Endothelial cell of umbilical vein (primary cell): Measurements from ENCODE around the gene ZNF687. TPM values are rescaled to one million over a fixed set of nuclear protein-coding genes. Genes with fewer than 3 reads are reported as not detected.

ENCODE experiments used
- BruUV-seq: library from RNA; stranded (reverse); fragments of 400-500 nt; replicated peaks from 2 replicates; lab custom pipeline; 2021; lab: Mats Ljungman, UMichigan
- CTCF ChIA-PET: fragments of 300-600, 350-600 bp; sonication (Branson Sonifier 250); formaldehyde crosslinking; loops from one replicate; lab custom pipeline; 2021; ENCODE audit warnings: antibody characterized with exemption, inconsistent platforms; lab: Charles Lee
- POLR2A ChIA-PET: fragments of 300-600, 350-600 bp; sonication (Branson Sonifier 250); formaldehyde crosslinking; loops from one replicate; lab custom pipeline; 2021; ENCODE audit warnings: antibody characterized with exemption, inconsistent platforms; lab: Charles Lee
- DNase-seq: peaks from one replicate; pipeline ENCODE4 v3.0.0-alpha.2; 2011; ENCODE audit warnings: low read depth, low spot score
- FAIRE-seq: peaks from 2 replicates; lab custom pipeline; 2011; peaks lifted over from hg19 to GRCh38; lab: Jason Lieb, UNC
- H2AFZ ChIP-seq: 2 replicates; pipeline ENCODE4 v1.6.0; 2012; ENCODE audit warnings: low read depth, low read length, control low read depth, inconsistent platforms
- H3K27ac ChIP-seq: 2 replicates; pipeline ENCODE4 v1.5.1; 2011; ENCODE audit warnings: low read depth, mild to moderate bottlenecking, control low read depth, low read length, moderate library complexity; ENCODE audit not compliant: insufficient read depth
- H3K27me3 ChIP-seq, 2 experiments: 2 replicates each; pipeline versions ENCODE4 v1.6.0 to v1.6.1; 2011; ENCODE audit warnings: low read length in 2 of 2, mixed read lengths in 1 of 2; ENCODE audit not compliant: control insufficient read depth in 2 of 2, insufficient read depth in 2 of 2
- H3K36me3 ChIP-seq, 2 experiments: 2 replicates in 1 of 2; 3 replicates in 1 of 2; pipeline ENCODE4 v1.5.1; 2011; ENCODE audit warnings: low read length in 2 of 2, mild to moderate bottlenecking in 1 of 2, moderate library complexity in 1 of 2; ENCODE audit not compliant: control insufficient read depth in 2 of 2, insufficient read depth in 2 of 2; ENCODE audit errors: extremely low read depth in 1 of 2
- H3K4me1 ChIP-seq: 3 replicates; pipeline ENCODE4 v1.5.1; 2011; ENCODE audit warnings: mild to moderate bottlenecking, low read length; ENCODE audit not compliant: control insufficient read depth, insufficient read depth; ENCODE audit errors: extremely low read depth
- H3K4me2 ChIP-seq: 2 replicates; pipeline ENCODE4 v1.6.1; 2011; ENCODE audit warnings: low read length, control low read depth, mixed read lengths; ENCODE audit not compliant: insufficient read depth
- H3K4me3 ChIP-seq, 3 experiments: fragments of 200-600 bp in 1 of 3; sonication (generic), shearing (Covaris generic) in 1 of 3; replicated peaks in 1 of 3; 2 replicates each; pipeline ENCODE4 v1.5.1; 2011 to 2016; ENCODE audit warnings: control low read depth in 3 of 3, low read length in 3 of 3, mild to moderate bottlenecking in 2 of 3, inconsistent platforms in 1 of 3, low read depth in 1 of 3, moderate library complexity in 1 of 3; ENCODE audit not compliant: insufficient read depth in 1 of 3
- H3K79me2 ChIP-seq: 2 replicates; pipeline ENCODE4 v1.6.0; 2012; ENCODE audit warnings: low read length, inconsistent platforms; ENCODE audit not compliant: control insufficient read depth, insufficient read depth
- H3K9ac ChIP-seq: replicated peaks from 2 replicates; pipeline ENCODE3; 2011; ENCODE audit warnings: low read length, control low read depth; ENCODE audit not compliant: insufficient read depth; ENCODE audit errors: extremely low read depth
- H3K9me1 ChIP-seq: replicated peaks from 3 replicates; pipeline ENCODE4 v1.6.0; 2011; ENCODE audit warnings: mild to moderate bottlenecking, low read length; ENCODE audit not compliant: control insufficient read depth, insufficient read depth; ENCODE audit errors: extremely low read depth
- H3K9me3 ChIP-seq: replicated peaks from 2 replicates; pipeline ENCODE4 v1.5.1; 2012; ENCODE audit warnings: low read length, inconsistent platforms; ENCODE audit not compliant: control insufficient read depth, insufficient read depth
- H4K20me1 ChIP-seq: replicated peaks from 2 replicates; pipeline ENCODE3; 2011; ENCODE audit warnings: mild to moderate bottlenecking, low read length; ENCODE audit not compliant: control insufficient read depth, insufficient read depth; ENCODE audit errors: extremely low read depth
- FOS ChIP-seq: IDR thresholded peaks from 2 replicates; pipeline ENCODE4 v1.6.1; 2011; ENCODE audit warnings: mild to moderate bottlenecking, low read length, moderate library complexity, borderline replicate concordance; ENCODE audit not compliant: insufficient read depth
- dilution Hi-C: fragments of 300-500 bp; cut with MboI; formaldehyde crosslinking; loops from one replicate; pipeline ENCODE4 v1.15.0; 2019; ENCODE audit warnings: low sequenced_read_pairs; ENCODE audit not compliant: extremely low pct_ligation_motif_present
- intact Hi-C: fragments of 100-400 bp; cut with micrococcal nuclease; formaldehyde crosslinking; loops from one replicate; pipeline ENCODE4 v1.10.0; 2022
- polyA plus RNA-seq, 4 experiments: library from polyadenylated mRNA; depleted of rRNA in 3 of 4; stranded (reverse) in 3 of 4; unstranded in 1 of 4; fragments of >200 nt; gene quantifications; 2 replicates each; pipeline versions ENCODE4 v1.2.1 to v1.2.3, GENCODE V29; 2011 to 2012; ENCODE audit warnings: missing spikeins in 1 of 4
- small RNA-seq: library from RNA; depleted of rRNA; stranded (forward); fragments of <200 nt; gene quantifications from one replicate; pipeline ENCODE3, GENCODE V24; 2012; ENCODE audit warnings: low replicate concordance, low read depth; ENCODE audit not compliant: insufficient read depth, insufficient read length
- total RNA-seq: library from RNA; stranded (reverse); gene quantifications from 2 replicates; pipeline ENCODE4 v1.2.3, GENCODE V29; 2021
- TF ChIP-seq, protein P1 (sequence below), 2 donors: IDR thresholded peaks; 1 replicate in 1 of 2; 2 replicates in 1 of 2; pipeline ENCODE4 v1.5.1; 2011; ENCODE audit warnings: low read length in 2 of 2, mild to moderate bottlenecking in 2 of 2, moderate library complexity in 2 of 2, control low read depth in 1 of 2, inconsistent platforms in 1 of 2, low read depth in 1 of 2; ENCODE audit not compliant: insufficient read depth in 1 of 2; ENCODE audit errors: extremely low read depth in 1 of 2

ZNF687 gene
- total and polyA plus RNA-seq, 2 donors (not counting 3 experiments of a cell fraction or from before 2014, with no cell fraction given), result 17.9 to 20.1 TPM

DNA sequence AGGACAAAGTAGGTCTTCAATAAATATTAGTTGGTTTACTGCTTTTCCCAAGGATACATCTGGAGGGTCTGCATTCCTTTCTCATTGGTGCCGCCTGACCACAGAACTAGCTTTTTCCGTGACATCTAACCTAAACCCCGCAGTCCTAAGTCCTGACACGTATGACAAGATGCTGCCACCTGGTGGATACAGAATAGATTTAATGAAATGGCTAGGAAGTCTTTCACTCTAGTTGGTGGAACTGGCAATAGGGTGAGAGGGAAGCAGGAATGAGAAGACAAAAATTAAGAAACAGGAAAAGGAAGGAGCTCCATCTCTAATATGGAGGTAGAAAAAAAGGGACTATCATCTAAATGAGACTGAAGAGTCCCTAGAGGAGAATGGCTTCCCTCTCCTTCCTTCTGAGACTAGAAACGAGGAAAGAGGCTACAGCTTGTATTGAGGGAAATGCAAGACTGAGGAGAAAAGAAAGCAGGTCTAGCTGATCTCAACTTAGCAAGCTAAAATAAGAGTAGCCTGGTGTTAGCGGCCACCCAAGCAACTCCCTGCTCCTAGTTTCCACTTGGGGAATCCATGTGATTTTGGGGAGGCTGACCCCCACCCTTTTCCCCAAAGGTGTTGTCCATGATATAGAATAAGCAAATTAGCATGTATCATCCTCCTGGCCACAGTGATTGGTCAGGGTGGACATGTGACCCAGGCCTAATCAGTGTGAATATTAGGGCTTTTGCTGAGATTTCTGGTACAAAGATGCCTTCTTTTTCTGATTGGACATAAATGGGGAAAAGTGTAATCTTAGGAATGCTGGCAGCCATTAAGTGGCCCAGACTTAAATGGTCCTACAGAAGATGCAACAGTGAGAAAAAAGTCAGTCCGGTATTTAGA lies 59.0 kb downstream of the ZNF687 start:
- H3K79me2 ChIP-seq, result peaks cover 4% of the 10 kb centered on the region
- dilution Hi-C loops, result no loop called here
- H3K4me1 ChIP-seq, result peaks cover 8% of the 10 kb centered on the region
- FAIRE-seq (peak; percentile 95), DNase-seq (peak; percentile 81)
- no peak overlapping the region for H3K4me3 ChIP-seq
- H3K9me3 ChIP-seq, result no peaks in the 10 kb centered on the region
- no peaks in the 10 kb centered on the region for H3K9me1 ChIP-seq
- no peaks in the 10 kb centered on the region for H4K20me1 ChIP-seq
- no TSS peak for BruUV-seq
- H3K27ac ChIP-seq, result no peak overlapping the region
- H3K27me3 ChIP-seq, result no peaks in the 10 kb centered on the region
- H3K9ac ChIP-seq, result no peak overlapping the region
- ChIA-PET POLR2A (interaction anchor here (0.6 to 1.3 kb wide), 2 partner anchors 40 to 174 kb away, joined by 4 to 6 read pairs; no protein-coding TSS in a partner anchor), CTCF (interaction anchor here (0.5 to 14.4 kb wide), 44 partner anchors 9 to 393 kb away, joined by 3 to 674 read pairs (median 5); partner anchors contain the start of genes PI4KB, PSMB4, SELENBP1 and VPS72)
- intact Hi-C loops, result loop anchor here (1.0 to 10.0 kb wide), 5 partner anchors 14 to 236 kb away; partner anchors contain the start of gene PI4KB
- H3K36me3 ChIP-seq, result peaks cover 3 to 16% of the 10 kb centered on the region in 2 experiments
- H3K4me2 ChIP-seq, result no peak overlapping the region
- TF ChIP-seq FOS, result no peak
- TF ChIP-seq, protein P1, sequence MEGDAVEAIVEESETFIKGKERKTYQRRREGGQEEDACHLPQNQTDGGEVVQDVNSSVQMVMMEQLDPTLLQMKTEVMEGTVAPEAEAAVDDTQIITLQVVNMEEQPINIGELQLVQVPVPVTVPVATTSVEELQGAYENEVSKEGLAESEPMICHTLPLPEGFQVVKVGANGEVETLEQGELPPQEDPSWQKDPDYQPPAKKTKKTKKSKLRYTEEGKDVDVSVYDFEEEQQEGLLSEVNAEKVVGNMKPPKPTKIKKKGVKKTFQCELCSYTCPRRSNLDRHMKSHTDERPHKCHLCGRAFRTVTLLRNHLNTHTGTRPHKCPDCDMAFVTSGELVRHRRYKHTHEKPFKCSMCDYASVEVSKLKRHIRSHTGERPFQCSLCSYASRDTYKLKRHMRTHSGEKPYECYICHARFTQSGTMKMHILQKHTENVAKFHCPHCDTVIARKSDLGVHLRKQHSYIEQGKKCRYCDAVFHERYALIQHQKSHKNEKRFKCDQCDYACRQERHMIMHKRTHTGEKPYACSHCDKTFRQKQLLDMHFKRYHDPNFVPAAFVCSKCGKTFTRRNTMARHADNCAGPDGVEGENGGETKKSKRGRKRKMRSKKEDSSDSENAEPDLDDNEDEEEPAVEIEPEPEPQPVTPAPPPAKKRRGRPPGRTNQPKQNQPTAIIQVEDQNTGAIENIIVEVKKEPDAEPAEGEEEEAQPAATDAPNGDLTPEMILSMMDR (IDR thresholded peaks at IDR 0.05; ENCODE audit: extremely low read depth in 1 of 2, insufficient read depth in 1 of 2, low read depth in 1 of 2, low read length in 2 of 2), result peak; percentile 51 to 74
- no peak overlapping the region for H2AFZ ChIP-seq

Small RNA genes within 50 kb of the gene (small RNA-seq; reads per million reads assigned to genes)
- not detected for gene RN7SL444P

Other genes starting within 250 kb of the ZNF687 start
- gene BNIPL, start 245.7 kb upstream of the ZNF687 start, total RNA-seq, result 0.42 and 0.67 TPM in 2 replicates
- gene BNIPL, start 245.7 kb upstream of the ZNF687 start, polyA plus RNA-seq, result 0.26 and 0.41 TPM in 2 replicates
- 3.2 and 3.5 TPM in 2 replicates for gene C1orf56, start 234.5 kb upstream of the ZNF687 start, total RNA-seq
- gene C1orf56, start 234.5 kb upstream of the ZNF687 start, polyA plus RNA-seq, result 3.0 and 3.6 TPM in 2 replicates
- 85.9 and 92.7 TPM in 2 replicates for gene CDC42SE1, start 222.7 kb upstream of the ZNF687 start, total RNA-seq
- 58.4 and 59.6 TPM in 2 replicates for gene CDC42SE1, start 222.7 kb upstream of the ZNF687 start, polyA plus RNA-seq
- gene MLLT11, start 221.9 kb upstream of the ZNF687 start, total RNA-seq, result 26.5 and 38.1 TPM in 2 replicates
- 24.4 and 25.2 TPM in 2 replicates for gene MLLT11, start 221.9 kb upstream of the ZNF687 start, polyA plus RNA-seq
- gene GABPB2, start 211.5 kb upstream of the ZNF687 start, total RNA-seq, result 4.3 and 5.0 TPM in 2 replicates
- gene GABPB2, start 211.5 kb upstream of the ZNF687 start, polyA plus RNA-seq, result 2.6 and 3.6 TPM in 2 replicates
- gene SEMA6C, start 135.7 kb upstream of the ZNF687 start, total RNA-seq, result 46.2 and 53.0 TPM in 2 replicates
- gene SEMA6C, start 135.7 kb upstream of the ZNF687 start, polyA plus RNA-seq, result 66.0 and 71.9 TPM in 2 replicates
- gene TNFAIP8L2, start 125.7 kb upstream of the ZNF687 start, total RNA-seq, result not detected in 2 replicates
- 0.06 TPM in 1 of 2 replicates, not detected in the other for gene TNFAIP8L2, start 125.7 kb upstream of the ZNF687 start, polyA plus RNA-seq
- 6.4 and 8.2 TPM in 2 replicates for gene LYSMD1, start 116.4 kb upstream of the ZNF687 start, total RNA-seq
- gene LYSMD1, start 116.4 kb upstream of the ZNF687 start, polyA plus RNA-seq, result 1.7 and 2.1 TPM in 2 replicates
- gene SCNM1, start 116.2 kb upstream of the ZNF687 start, total RNA-seq, result 43.1 and 49.0 TPM in 2 replicates
- 14.1 and 17.3 TPM in 2 replicates for gene SCNM1, start 116.2 kb upstream of the ZNF687 start, polyA plus RNA-seq
- gene TMOD4, start 106.3 kb upstream of the ZNF687 start, total RNA-seq, result 1.4 TPM in 2 replicates
- gene TMOD4, start 106.3 kb upstream of the ZNF687 start, polyA plus RNA-seq, result 0.22 TPM in 1 of 2 replicates, not detected in the other
- gene VPS72, start 92.1 kb upstream of the ZNF687 start, total RNA-seq, result 83.1 and 85.2 TPM in 2 replicates
- 73.1 and 76.2 TPM in 2 replicates for gene VPS72, start 92.1 kb upstream of the ZNF687 start, polyA plus RNA-seq
- gene PIP5K1A, start 83.7 kb upstream of the ZNF687 start, total RNA-seq, result 72.1 and 77.0 TPM in 2 replicates
- gene PIP5K1A, start 83.7 kb upstream of the ZNF687 start, polyA plus RNA-seq, result 79.3 and 89.2 TPM in 2 replicates
- 181 and 184 TPM in 2 replicates for gene PSMD4, start 27.6 kb upstream of the ZNF687 start, total RNA-seq
- 251 and 266 TPM in 2 replicates for gene PSMD4, start 27.6 kb upstream of the ZNF687 start, polyA plus RNA-seq
- gene PI4KB, start 45.1 kb downstream of the ZNF687 start, total RNA-seq, result 58.3 and 60.9 TPM in 2 replicates
- 63.3 and 67.8 TPM in 2 replicates for gene PI4KB, start 45.1 kb downstream of the ZNF687 start, polyA plus RNA-seq
- gene RFX5, start 65.0 kb downstream of the ZNF687 start, total RNA-seq, result 46.3 and 52.8 TPM in 2 replicates
- 18.9 and 23.5 TPM in 2 replicates for gene RFX5, start 65.0 kb downstream of the ZNF687 start, polyA plus RNA-seq
- 12.4 and 18.0 TPM in 2 replicates for gene SELENBP1, start 90.4 kb downstream of the ZNF687 start, total RNA-seq
- gene SELENBP1, start 90.4 kb downstream of the ZNF687 start, polyA plus RNA-seq, result 37.3 and 40.6 TPM in 2 replicates
- gene PSMB4, start 117.3 kb downstream of the ZNF687 start, total RNA-seq, result 322 and 335 TPM in 2 replicates
- 835 and 874 TPM in 2 replicates for gene PSMB4, start 117.3 kb downstream of the ZNF687 start, polyA plus RNA-seq
- gene POGZ, start 177.2 kb downstream of the ZNF687 start, total RNA-seq, result 91.2 and 96.7 TPM in 2 replicates
- gene POGZ, start 177.2 kb downstream of the ZNF687 start, polyA plus RNA-seq, result 49.2 and 50.7 TPM in 2 replicates
- gene CGN, start 229.1 kb downstream of the ZNF687 start, total RNA-seq, result 0.73 and 1.2 TPM in 2 replicates
- 0.32 and 0.37 TPM in 2 replicates for gene CGN, start 229.1 kb downstream of the ZNF687 start, polyA plus RNA-seq